ENCODE data around the gene CIRBP. TPM values are rescaled to one million over a fixed set of nuclear protein-coding genes. Genes with fewer than 3 reads are reported as not detected.
A peak's percentile ranks its signal among the peaks of the same experiment; 100 is the strongest.

Gene CIRBP
- total and polyA plus RNA-seq, 2 of the 13 experiments (the other 11 are each of a cell fraction or from before 2014, with no cell fraction given) = 133 to 140 TPM

- TF ChIP-seq ZNF292 (CRISPR knock-in tag; IDR thresholded peaks at IDR 0.05; ENCODE audit: borderline replicate concordance, low read depth) (no peak), ZMYM2 (CRISPR knock-in tag; IDR thresholded peaks at IDR 0.05) (no peak), REST (IDR thresholded peaks at IDR 0.05; ENCODE audit: borderline replicate concordance in 1 of 2, low read depth in 1 of 2, low read length in 2 of 2) (peak in 1 of 2 experiments; percentile 52; a peak in 1 of 4 replicates), ZGPAT (CRISPR knock-in tag; IDR thresholded peaks at IDR 0.05) (peak; percentile 29; the same call in 1 of the 2 replicates), ZFAT (CRISPR knock-in tag; conservative IDR thresholded peaks at IDR 0.05) (no peak), ZNF614 (CRISPR knock-in tag; IDR thresholded peaks at IDR 0.05; ENCODE audit: borderline replicate concordance) (no peak), ZNF547 (CRISPR knock-in tag; IDR thresholded peaks at IDR 0.05) (no peak), SAP130 (CRISPR knock-in tag; IDR thresholded peaks at IDR 0.05; ENCODE audit: low read depth) (peak; percentile 81), BHLHE40 (IDR thresholded peaks at IDR 0.05; ENCODE audit: low read length) (no peak), BRD4 (CRISPR knock-in tag; IDR thresholded peaks at IDR 0.05) (no peak), MAFG (CRISPR knock-in tag; IDR thresholded peaks at IDR 0.05) (no peak), XBP1 (CRISPR knock-in tag; IDR thresholded peaks at IDR 0.05) (no peak), TAF1 (CRISPR knock-in tag; IDR thresholded peaks at IDR 0.05) (peak; percentile 80), ZNF337 (CRISPR knock-in tag; IDR thresholded peaks at IDR 0.05; ENCODE audit: borderline replicate concordance, low read depth) (no peak), TCF7 (IDR thresholded peaks at IDR 0.05; ENCODE audit: low read depth) (no peak), MEF2D (CRISPR knock-in tag; IDR thresholded peaks at IDR 0.05) (no peak), MYC (CRISPR knock-in tag; IDR thresholded peaks at IDR 0.05; ENCODE audit: borderline replicate concordance) (no peak; the same call in 1 of the 2 replicates), BCL3 (CRISPR knock-in tag; IDR thresholded peaks at IDR 0.05) (no peak), PRDM15 (CRISPR knock-in tag; IDR thresholded peaks at IDR 0.05) (no peak), KLF11 (CRISPR knock-in tag; IDR thresholded peaks at IDR 0.05) (no peak; the same call in 1 of the 2 replicates), YY1 (IDR thresholded peaks at IDR 0.05; ENCODE audit: insufficient read depth, insufficient replicate concordance, low read depth, low read length) (no peak)
Observed at GRCh38 chr19:1269065-1269477, at the start of gene CIRBP (continued).

Measured in HepG2 (cell line).